NCI-H82 treated with DMSO at 0.1 percent for 48 hours (cell line): ENCODE measurements around the gene MUC5B.
"Not testable (repeated sequence)": the region's sequence is repeated elsewhere in the genome, so short reads cannot be mapped to it uniquely, and the experiment has no call there.

ENCODE experiments used
- DNase-seq: peaks from one replicate; lab custom pipeline; 2025; ENCODE audit not compliant: unreplicated experiment; lab: John Stamatoyannopoulos, UW

Gene MUC5B

GRCh38 chr11:1222491-1223345 lies at the start of gene MUC5B:
Gene MUC5B (plus strand): TSS chr11:1223066. CDS start chr11:1223124, 58 bp downstream.
- DNase-seq = no peak

GRCh38 chr11:1173396-1173795 lies 49.5 kb upstream of the MUC5B start:
- DNase-seq = not testable (repeated sequence)

GRCh38 chr11:1174441-1175370 lies 48.2 kb upstream of the MUC5B start:
- no peak for DNase-seq

GRCh38 chr11:1175461-1176223 lies 47.2 kb upstream of the MUC5B start:
- no peak for DNase-seq

- DNase-seq = no peak
Observed at GRCh38 chr11:1176224-1177019, 46.4 kb upstream of the MUC5B start.

GRCh38 chr11:1177020-1177770 lies 45.7 kb upstream of the MUC5B start:
- DNase-seq = no peak

- no peak for DNase-seq
Observed at GRCh38 chr11:1177771-1178090, 45.1 kb upstream of the MUC5B start.

GRCh38 chr11:1178201-1178885 lies 44.5 kb upstream of the MUC5B start:
- no peak for DNase-seq

- no peak for DNase-seq
Observed at GRCh38 chr11:1178906-1179305, 44.0 kb upstream of the MUC5B start.

- DNase-seq = no peak
Observed at GRCh38 chr11:1179641-1180040, 43.2 kb upstream of the MUC5B start.

GRCh38 chr11:1180171-1180570 lies 42.7 kb upstream of the MUC5B start:
- DNase-seq = no peak

- DNase-seq = no peak
Observed at GRCh38 chr11:1180947-1181391, 41.9 kb upstream of the MUC5B start.

GRCh38 chr11:1181420-1181819 lies 41.4 kb upstream of the MUC5B start:
- no peak for DNase-seq

- no peak for DNase-seq
Observed at GRCh38 chr11:1181853-1182535, 40.9 kb upstream of the MUC5B start.

GRCh38 chr11:1184139-1184538 lies 38.7 kb upstream of the MUC5B start:
- not testable (repeated sequence) for DNase-seq

GRCh38 chr11:1188451-1189130 lies 34.3 kb upstream of the MUC5B start:
- DNase-seq = not testable (repeated sequence)

GRCh38 chr11:1189816-1190215 lies 33.0 kb upstream of the MUC5B start:
- DNase-seq = not testable (repeated sequence)
